Measurements from ENCODE around the gene NFIA.

NFIA gene

DNA sequence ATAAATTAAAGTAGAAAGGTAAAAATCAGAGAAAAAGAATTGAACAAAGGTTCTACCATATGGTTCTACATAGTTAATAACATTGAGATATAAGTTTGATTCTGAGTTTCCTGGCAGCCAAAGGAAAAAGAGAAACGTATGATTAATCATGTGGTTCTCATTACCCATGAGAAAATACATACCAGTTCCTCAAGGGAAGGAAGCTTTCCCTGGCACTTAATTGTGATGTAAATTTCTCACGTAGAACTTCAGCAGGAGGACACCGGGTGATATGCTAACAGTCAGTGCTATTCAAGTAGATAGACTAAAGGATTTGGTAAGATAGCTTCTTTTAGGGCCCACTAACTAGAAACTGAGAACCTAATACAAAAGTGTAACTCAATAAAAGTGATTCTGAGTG, 218.5 kb downstream of the NFIA start:
- no peak overlapping the region for H2AFZ ChIP-seq
- no peak for TF ChIP-seq CTCF (IDR thresholded peaks at IDR 0.05)
- no peaks in the 10 kb centered on the region for H3K36me3 ChIP-seq (ENCODE audit: control insufficient read depth, insufficient read depth, low read length)
- H3K27ac ChIP-seq = no peak overlapping the region
- no peaks in the 10 kb centered on the region for H3K9me3 ChIP-seq (ENCODE audit: control insufficient read depth, low read length)
- no peak overlapping the region for H3K4me3 ChIP-seq (ENCODE audit: low read depth, low read length)
- peaks cover 2% of the 10 kb centered on the region for H3K79me2 ChIP-seq
- H3K4me2 ChIP-seq (ENCODE audit: low read length) = no peak overlapping the region
- H3K27me3 ChIP-seq (ENCODE audit: control insufficient read depth, insufficient read depth, low read length) = no peaks in the 10 kb centered on the region
- H3K4me1 ChIP-seq = peaks cover 3% of the 10 kb centered on the region
- H3K9ac ChIP-seq = no peak overlapping the region

- Histone ChIP-seq H2AFZ (no peak overlapping the region), H3K9ac (no peak overlapping the region), H3K9me3 (ENCODE audit: control insufficient read depth, low read length) (no peaks in the 10 kb centered on the region), H3K79me2 (peaks cover 2% of the 10 kb centered on the region), H3K4me3 (ENCODE audit: low read depth, low read length) (no peak overlapping the region), H3K27me3 (ENCODE audit: control insufficient read depth, insufficient read depth, low read length) (no peaks in the 10 kb centered on the region), H3K4me1 (peaks cover 3% of the 10 kb centered on the region), H3K36me3 (ENCODE audit: control insufficient read depth, insufficient read depth, low read length) (no peaks in the 10 kb centered on the region), H3K27ac (peak overlapping the region; percentile 51), H3K4me2 (ENCODE audit: low read length) (no peak overlapping the region)
- no peak for TF ChIP-seq CTCF (IDR thresholded peaks at IDR 0.05)
Observed at GRCh38 chr1:61301824-61302657, 219.7 kb downstream of the NFIA start.

GRCh38 chr1:61307422-61308142, 225.2 kb downstream of the NFIA start:
- no peak overlapping the region for H3K9ac ChIP-seq
- no peaks in the 10 kb centered on the region for H3K36me3 ChIP-seq (ENCODE audit: control insufficient read depth, insufficient read depth, low read length)
- H2AFZ ChIP-seq = no peak overlapping the region
- no peaks in the 10 kb centered on the region for H3K27me3 ChIP-seq (ENCODE audit: control insufficient read depth, insufficient read depth, low read length)
- H3K9me3 ChIP-seq (ENCODE audit: control insufficient read depth, low read length) = no peaks in the 10 kb centered on the region
- no peak for TF ChIP-seq CTCF (IDR thresholded peaks at IDR 0.05)
- H3K4me1 ChIP-seq = no peaks in the 10 kb centered on the region
- H3K4me2 ChIP-seq (ENCODE audit: low read length) = no peak overlapping the region
- no peak overlapping the region for H3K27ac ChIP-seq
- peaks cover 8% of the 10 kb centered on the region for H3K79me2 ChIP-seq
- H3K4me3 ChIP-seq (ENCODE audit: low read depth, low read length) = no peak overlapping the region

DNA sequence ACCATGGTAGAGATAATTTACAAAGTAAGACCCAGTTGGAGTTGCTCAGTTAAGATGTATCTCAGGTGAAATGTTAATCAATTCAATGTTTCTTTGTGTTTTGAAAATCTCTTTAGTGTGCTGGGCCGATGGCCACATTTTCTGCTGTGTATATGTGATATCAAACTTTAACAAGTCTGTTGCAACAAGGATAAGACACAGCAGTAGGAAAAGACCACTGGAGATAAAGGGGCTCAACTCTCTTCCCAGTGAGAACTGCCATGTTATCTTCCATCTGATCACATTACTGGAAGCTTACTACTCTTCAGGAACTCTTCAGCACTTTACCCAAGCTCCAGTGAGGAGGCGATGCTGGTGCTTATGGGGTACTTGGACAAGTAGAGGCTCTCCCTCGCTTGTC, 227.7 kb downstream of the NFIA start:
- H3K27ac ChIP-seq = no peak overlapping the region
- no peaks in the 10 kb centered on the region for H3K4me1 ChIP-seq
- H3K9ac ChIP-seq = no peak overlapping the region
- H3K4me3 ChIP-seq (ENCODE audit: low read depth, low read length) = no peak overlapping the region
- no peak overlapping the region for H2AFZ ChIP-seq
- H3K9me3 ChIP-seq (ENCODE audit: control insufficient read depth, low read length) = no peaks in the 10 kb centered on the region
- H3K36me3 ChIP-seq (ENCODE audit: control insufficient read depth, insufficient read depth, low read length) = no peaks in the 10 kb centered on the region
- TF ChIP-seq CTCF (IDR thresholded peaks at IDR 0.05) = no peak
- no peak overlapping the region for H3K4me2 ChIP-seq (ENCODE audit: low read length)
- H3K27me3 ChIP-seq (ENCODE audit: control insufficient read depth, insufficient read depth, low read length) = no peaks in the 10 kb centered on the region
- peaks cover 6% of the 10 kb centered on the region for H3K79me2 ChIP-seq

Measured in parathyroid adenoma (tissue), 2 donors.